DMS153 treated with DMSO at 0.1 percent for 48 hours (cell line): Measurements from ENCODE around the gene MROH9.

Source experiments
- DNase-seq: peaks from one replicate; lab custom pipeline; 2025; ENCODE audit not compliant: unreplicated experiment; lab: John Stamatoyannopoulos, UW

The MROH9 gene

GRCh38 chr1:171081763-171082201 is 146.4 kb downstream of the MROH9 start:
- no peak for DNase-seq

GRCh38 chr1:171082606-171083005 is 147.3 kb downstream of the MROH9 start:
- DNase-seq: no peak

- DNase-seq: no peak
Observed at GRCh38 chr1:171083222-171083621, 147.9 kb downstream of the MROH9 start.

GRCh38 chr1:171084091-171084490 is 148.8 kb downstream of the MROH9 start:
- no peak for DNase-seq

- DNase-seq: no peak
Observed at GRCh38 chr1:171084870-171085269, 149.5 kb downstream of the MROH9 start.

- DNase-seq: no peak
Observed at GRCh38 chr1:171087896-171088295, 152.6 kb downstream of the MROH9 start.

GRCh38 chr1:171090604-171091003 is 155.3 kb downstream of the MROH9 start, which contains the start of gene FMO3:
Gene FMO3 (plus strand): TSS chr1:171090905. CDS start chr1:171092659, 1,754 bp downstream.
- DNase-seq: no peak

GRCh38 chr1:171103862-171104261 is 168.5 kb downstream of the MROH9 start:
- DNase-seq: no peak

GRCh38 chr1:171107262-171107940 is 172.1 kb downstream of the MROH9 start:
- no peak for DNase-seq

- DNase-seq: no peak
Observed at GRCh38 chr1:171107969-171108368, 172.6 kb downstream of the MROH9 start.

- no peak for DNase-seq
Observed at GRCh38 chr1:171109966-171110365, 174.6 kb downstream of the MROH9 start.

- DNase-seq: no peak
Observed at GRCh38 chr1:171110621-171111326, 175.4 kb downstream of the MROH9 start.

GRCh38 chr1:171112119-171112518 is 176.8 kb downstream of the MROH9 start:
- no peak for DNase-seq

GRCh38 chr1:171113382-171113781 is 178.0 kb downstream of the MROH9 start:
- no peak for DNase-seq
